ENCODE data around the gene FAM227B.

The FAM227B gene

GRCh38 chr15:49343546-49343945 lies 277.1 kb downstream of the FAM227B start:
- DNase-seq = no peak

DNA sequence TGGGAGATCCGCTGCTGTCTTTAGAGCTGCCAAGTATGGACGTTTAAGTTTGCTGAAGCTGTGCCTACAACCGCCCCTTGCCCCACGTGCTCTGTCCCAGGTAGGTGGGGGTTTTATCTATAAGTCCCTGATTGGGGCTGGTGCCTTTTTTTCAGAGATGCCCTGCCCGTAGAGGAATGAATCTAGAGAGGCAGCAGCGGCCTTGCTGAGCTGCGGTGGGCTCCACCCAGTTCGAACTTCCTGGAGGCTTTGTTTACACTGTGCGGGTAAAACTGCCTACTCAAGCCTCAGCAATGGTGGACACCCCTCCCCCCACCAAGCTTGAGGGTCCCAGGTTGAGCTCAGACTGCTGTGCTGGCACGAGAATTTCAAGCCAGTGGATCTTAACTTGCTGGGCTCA lies 281.0 kb downstream of the FAM227B start:
- no peak for DNase-seq

GRCh38 chr15:49331951-49332350 lies 288.7 kb downstream of the FAM227B start:
- no peak for DNase-seq

DNA sequence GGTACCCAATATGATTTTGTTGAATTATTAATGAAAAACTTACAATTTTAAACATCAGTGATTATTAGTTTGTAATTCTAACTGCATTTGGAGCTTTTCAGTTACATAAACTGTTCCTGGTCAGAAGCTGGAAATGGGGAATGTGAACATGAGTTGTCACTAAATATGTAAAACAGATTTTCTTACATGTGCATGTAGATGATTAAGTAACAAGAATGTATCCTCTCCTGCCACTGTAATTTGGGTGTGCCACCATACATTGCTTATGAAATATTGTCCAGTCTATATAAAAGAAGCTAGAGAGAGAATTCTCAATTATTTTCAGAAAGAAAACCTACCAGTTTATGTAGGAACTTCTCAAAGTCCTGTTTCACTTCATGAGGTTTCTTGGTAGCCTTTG lies 289.2 kb downstream of the FAM227B start:
- no peak for DNase-seq

GRCh38 chr15:49330166-49330565 lies 290.5 kb downstream of the FAM227B start:
- DNase-seq = no peak

- DNase-seq = no peak
Measured at GRCh38 chr15:49328941-49329340, 291.7 kb downstream of the FAM227B start.

GRCh38 chr15:49327927-49328326 lies 292.7 kb downstream of the FAM227B start:
- DNase-seq = no peak

DNA sequence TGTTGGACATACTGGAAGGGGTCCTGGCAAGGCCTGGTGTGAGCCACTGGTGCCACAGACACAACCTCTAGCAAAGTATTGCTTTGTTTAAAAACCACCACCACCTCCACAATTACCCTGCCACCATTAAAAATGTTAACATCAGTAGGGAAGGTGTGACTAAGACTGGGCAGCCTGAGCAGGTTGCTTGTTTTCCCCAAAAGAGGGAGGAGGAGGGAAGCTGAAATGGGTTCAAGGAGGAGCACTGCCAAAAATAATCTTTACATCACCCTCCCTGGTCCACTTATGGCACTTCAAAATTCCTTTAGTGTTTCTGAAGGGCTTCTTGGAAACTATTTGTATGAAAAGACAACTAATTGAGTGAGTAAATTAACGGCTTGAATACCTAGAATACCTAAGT lies 297.4 kb downstream of the FAM227B start:
- no peak for DNase-seq

- DNase-seq = no peak
Measured at GRCh38 chr15:49320351-49320750, 300.3 kb downstream of the FAM227B start.

GRCh38 chr15:49315391-49315823 lies 305.2 kb downstream of the FAM227B start:
- DNase-seq = no peak

DNA sequence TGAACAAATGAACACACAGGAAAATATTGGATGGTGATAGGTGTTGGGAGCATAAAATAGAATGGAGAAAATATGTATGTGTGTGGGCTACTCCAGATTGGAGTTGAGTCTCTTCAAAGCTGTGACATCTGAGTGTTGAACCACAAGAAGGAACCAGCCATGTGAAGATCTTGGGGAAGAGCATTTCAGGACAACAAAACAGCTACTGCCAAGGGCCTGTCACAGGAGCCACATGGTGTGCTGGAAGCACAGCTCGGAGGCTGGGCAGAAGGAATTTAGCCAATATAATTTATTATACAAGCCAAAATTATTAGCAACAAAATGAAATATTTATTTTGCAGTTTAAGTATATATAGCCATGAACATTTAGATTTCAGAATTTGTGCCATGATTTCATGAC lies 305.9 kb downstream of the FAM227B start:
- no peak for DNase-seq

DNA sequence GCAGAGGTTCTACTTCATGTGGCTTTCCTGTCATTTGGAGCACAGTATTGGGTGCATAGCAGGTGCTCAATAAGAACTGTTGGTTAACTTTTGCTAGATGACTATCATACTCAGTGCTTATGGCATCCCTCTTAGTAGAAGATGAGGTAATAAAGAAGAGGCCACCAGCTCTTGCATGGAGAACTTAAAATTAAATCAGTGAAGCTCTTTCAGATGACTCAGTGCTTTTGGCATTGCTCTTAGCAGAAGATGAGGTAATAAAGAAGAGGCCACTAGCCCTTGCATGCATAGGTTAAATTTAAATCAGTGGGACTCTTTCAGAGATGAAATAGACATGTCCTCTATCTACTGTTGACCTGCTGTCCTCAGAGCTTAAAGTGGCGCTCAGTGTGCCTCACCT lies 307.0 kb downstream of the FAM227B start:
- no peak for DNase-seq

DNA sequence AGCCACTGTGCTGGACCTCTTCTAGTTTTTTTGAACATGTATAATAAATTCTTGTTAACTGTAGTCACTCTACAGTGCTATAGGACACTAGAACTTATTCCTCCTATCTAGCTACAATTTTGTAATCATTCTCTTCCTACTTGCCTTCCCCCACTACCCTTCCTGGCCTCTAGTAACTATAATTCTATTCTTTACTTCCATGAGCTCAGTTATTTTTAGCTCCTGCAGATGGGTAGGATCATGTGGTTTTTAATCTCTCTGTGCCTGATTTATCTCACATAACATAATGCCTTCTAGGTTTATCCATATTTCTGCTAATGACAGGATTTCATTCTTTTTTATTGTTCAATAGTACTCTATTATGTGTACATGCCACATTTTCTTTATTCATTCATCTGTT lies 310.7 kb downstream of the FAM227B start:
- DNase-seq = no peak

- DNase-seq = no peak
Measured at GRCh38 chr15:49308686-49309085, 311.9 kb downstream of the FAM227B start.

DNA sequence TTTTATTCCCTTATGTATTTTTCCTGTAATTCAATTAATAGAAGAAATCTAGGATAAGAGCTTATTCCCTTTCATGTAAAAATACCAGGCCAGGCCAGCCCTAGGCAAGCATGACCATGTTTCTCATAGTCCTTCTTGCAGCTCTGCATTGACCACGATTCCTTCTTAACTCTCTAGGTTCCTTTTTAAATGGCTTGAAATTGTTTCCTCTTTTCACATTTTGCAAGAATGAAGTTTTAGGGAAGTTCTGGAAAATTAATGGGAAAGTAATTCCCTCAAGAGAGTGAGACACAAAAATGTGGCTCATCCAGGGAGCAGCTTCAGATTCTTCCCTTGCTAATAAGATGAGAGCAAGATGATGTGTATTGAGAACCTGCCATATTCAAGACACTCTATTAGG lies 314.1 kb downstream of the FAM227B start:
- DNase-seq = no peak

DNA sequence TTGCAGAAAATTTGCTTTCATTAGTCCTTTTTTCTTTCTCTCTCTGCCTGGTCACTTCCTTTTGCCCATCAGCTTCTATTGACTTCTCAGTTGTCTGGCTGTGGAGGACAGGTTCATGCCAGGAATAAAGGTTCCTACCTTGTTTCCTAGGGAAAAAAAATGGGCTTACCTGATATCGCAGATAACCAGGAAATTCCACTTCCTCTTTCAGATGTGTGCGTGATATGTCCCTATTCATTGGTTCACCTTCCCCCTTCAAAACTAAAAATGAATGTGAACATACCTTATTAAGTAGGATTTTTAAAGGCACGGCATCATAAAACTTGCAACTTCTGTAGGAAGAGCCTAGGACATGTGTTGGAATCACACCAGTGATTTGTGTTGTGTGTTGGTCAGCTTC lies 317.6 kb downstream of the FAM227B start:
- no peak for DNase-seq

GRCh38 chr15:49301562-49301961 lies 319.1 kb downstream of the FAM227B start:
- no peak for DNase-seq

DNA sequence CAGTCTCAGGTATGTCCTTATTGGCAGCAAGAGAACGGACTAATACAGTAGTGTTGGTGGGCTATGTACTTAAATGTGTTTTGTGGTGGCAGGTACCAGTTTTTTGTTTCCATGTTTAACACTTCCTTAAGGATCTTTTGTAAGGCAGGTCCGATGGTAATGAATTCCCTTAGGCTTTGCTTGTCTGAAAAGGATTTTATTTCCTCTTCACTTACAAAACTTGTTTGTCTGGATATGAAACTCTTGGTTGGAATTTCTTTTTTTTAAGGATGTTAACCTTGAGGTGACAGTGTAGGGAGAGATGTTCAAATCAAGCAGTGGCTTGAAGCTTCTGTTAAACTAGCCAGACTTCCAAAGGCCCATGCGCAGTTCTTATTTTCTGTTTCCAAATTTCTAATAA lies 319.8 kb downstream of the FAM227B start:
- no peak for DNase-seq

GRCh38 chr15:49297584-49297983 lies 323.0 kb downstream of the FAM227B start:
- DNase-seq = no peak

- DNase-seq = no peak
Measured at GRCh38 chr15:49296258-49296657, 324.4 kb downstream of the FAM227B start.

GRCh38 chr15:49293941-49294340 lies 326.7 kb downstream of the FAM227B start:
- no peak for DNase-seq

DNA sequence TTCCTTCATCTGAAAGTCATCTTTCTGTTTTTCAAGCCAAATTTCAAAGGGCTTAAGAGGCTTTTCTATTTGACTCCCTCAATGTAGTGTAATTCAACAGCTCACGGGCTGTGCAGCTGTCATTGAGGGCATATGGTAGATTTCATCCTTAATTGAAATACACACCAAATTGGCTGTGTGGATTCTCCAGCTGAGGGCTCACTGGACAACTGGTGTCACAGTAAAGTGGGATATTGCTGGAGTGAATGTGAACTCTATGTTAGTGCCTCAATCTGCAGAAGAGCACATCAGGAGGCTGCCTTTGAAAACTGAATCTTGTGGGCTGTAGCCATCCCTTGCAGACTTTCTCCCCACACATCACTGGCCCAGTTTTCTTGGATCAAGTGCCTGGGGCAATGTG lies 330.4 kb downstream of the FAM227B start:
- no peak for DNase-seq

GRCh38 chr15:49288391-49288790 lies 332.2 kb downstream of the FAM227B start:
- no peak for DNase-seq

DNA sequence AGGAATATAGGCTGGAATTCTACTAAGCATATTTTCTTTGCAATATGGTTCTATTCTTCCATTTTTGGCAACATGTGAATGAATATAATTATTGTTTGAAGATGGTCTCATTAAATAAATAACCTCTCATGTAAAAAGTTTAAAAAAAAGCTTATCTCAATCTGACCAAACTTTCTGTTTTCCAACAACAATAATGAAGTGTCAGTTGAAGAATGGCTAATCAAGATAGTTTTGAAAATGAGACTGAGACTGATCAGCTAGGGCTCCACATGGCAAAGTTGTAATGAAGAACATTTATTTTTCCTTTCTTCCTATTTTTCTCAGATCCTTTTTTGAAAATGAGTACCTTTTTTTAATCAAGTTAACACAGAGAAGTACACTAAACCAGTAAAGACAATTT lies 333.1 kb downstream of the FAM227B start:
- no peak for DNase-seq

GRCh38 chr15:49286649-49287404 lies 333.8 kb downstream of the FAM227B start:
- DNase-seq = no peak

Measured in T1000 (cell line).